Transverse colon (tissue), 4 donors: ENCODE measurements around the gene ACSS3. TPM values are rescaled to one million over a fixed set of nuclear protein-coding genes. Genes with fewer than 3 reads are reported as not detected.
"Not testable (repeated sequence)": the region's sequence is repeated elsewhere in the genome, so short reads cannot be mapped to it uniquely, and the experiment has no call there.

ENCODE experiments used
- DNase-seq: peaks from one replicate; pipeline ENCODE4 v3.0.0-alpha.2; 2019
- H3K27ac ChIP-seq, 4 donors: fragments of 200-600 bp; sonication (generic); 2 replicates each; pipeline ENCODE4 v1.5.1; 2016 to 2018; ENCODE audit warnings: inconsistent platforms in 4 of 4
- H3K27me3 ChIP-seq: fragments of 200-600 bp; sonication (generic); 2 replicates; pipeline ENCODE4 v1.5.1; 2017; ENCODE audit warnings: inconsistent platforms
- H3K36me3 ChIP-seq, 4 donors: fragments of 200-600 bp; sonication (generic); 2 replicates each; pipeline ENCODE4 v1.5.1; 2017 to 2019; ENCODE audit warnings: inconsistent platforms in 4 of 4
- H3K4me1 ChIP-seq, 4 donors: fragments of 200-600 bp; sonication (generic); 2 replicates each; pipeline ENCODE4 v1.5.1; 2017 to 2020; ENCODE audit warnings: inconsistent platforms in 4 of 4
- H3K4me3 ChIP-seq, 4 donors: fragments of 200-600 bp; sonication (generic); 1 replicate in 1 of 4; 2 replicates in 3 of 4; pipeline versions ENCODE4 v1.5.1 to v1.6.1; 2017 to 2019; ENCODE audit warnings: inconsistent platforms in 4 of 4
- H3K9me3 ChIP-seq, 2 donors: fragments of 200-600 bp; sonication (generic); 2 replicates each; pipeline ENCODE4 v1.5.1; 2017 to 2019; ENCODE audit warnings: inconsistent platforms in 2 of 2
- CTCF ChIP-seq, 5 experiments: fragments of 200-600 bp in 3 of 5; fragments of 450-650 bp in 2 of 5; sonication (generic) in 3 of 5; IDR thresholded peaks; 1 replicate in 2 of 5; 2 replicates in 3 of 5; pipeline ENCODE4 v1.5.1; 2016 to 2017; ENCODE audit warnings: antibody characterized with exemption in 5 of 5, inconsistent platforms in 3 of 5, mild to moderate bottlenecking in 2 of 5, moderate library complexity in 1 of 5
- EP300 ChIP-seq: sonication (generic); formaldehyde crosslinking; IDR thresholded peaks from one replicate; pipeline ENCODE4 v1.6.1; 2017; ENCODE audit warnings: antibody characterized with exemption, low read depth
- POLR2A ChIP-seq: fragments of 450-650 bp; IDR thresholded peaks from one replicate; pipeline ENCODE4 v1.6.1; 2016; ENCODE audit warnings: antibody characterized with exemption, mild to moderate bottlenecking, moderate library complexity
- POLR2AphosphoS5 ChIP-seq, 3 donors: sonication (generic); formaldehyde crosslinking; IDR thresholded peaks; one replicate each; pipeline ENCODE4 v1.6.1; 2016; ENCODE audit warnings: antibody characterized with exemption in 3 of 3
- WGBS, 2 donors: methylation state at CpG; one replicate each; pipeline ENCODE4 v1.1.5; 2018; ENCODE audit warnings: low coverage in 1 of 2; 5-methylcytosine and 5-hydroxymethylcytosine counted together
- in situ Hi-C, 4 donors: fragments of 200-750 bp; cut with MboI; loops; one replicate each; pipeline versions ENCODE4 v1.15.0 to v1.15.1; 2017; ENCODE audit warnings: low sequenced_read_pairs in 3 of 4, low pct_ligation_motif_present in 1 of 4, low pct_unique_long_range_greater_than_20kb in 1 of 4
- intact Hi-C: fragments of 100-400 bp; cut with DNase I; formaldehyde crosslinking; loops from one replicate; pipeline ENCODE4 v1.15.1; 2023; ENCODE audit warnings: low total_unique reads
- total RNA-seq, 4 donors: library from RNA; depleted of rRNA; stranded (reverse); fragments of >200 nt; gene quantifications; one replicate each; pipeline ENCODE4 v1.1.0, GENCODE V29; 2016

ACSS3 gene
- total RNA-seq, 4 donors from 2014 or later = 4.1 to 10.3 (median 8.0) TPM

GRCh38 chr12:81187686-81188085 is 109.8 kb downstream of the ACSS3 start:
- intact Hi-C loops = loop anchor here (2.0 kb wide), 1 partner anchor 65 kb away; no protein-coding TSS in a partner anchor
- H3K27me3 ChIP-seq = no peaks in the 10 kb centered on the region
- no peak for DNase-seq
- in situ Hi-C loops = no loop called here
- H3K4me1 ChIP-seq = no peaks in the 10 kb centered on the region
- TF ChIP-seq EP300 (no peak), POLR2A (no peak), CTCF (IDR thresholded peaks at IDR 0.05) (no peak), POLR2AphosphoS5 (IDR thresholded peaks at IDR 0.05) (no peak)
- no peak overlapping the region for H3K27ac ChIP-seq
- no peaks in the 10 kb centered on the region for H3K9me3 ChIP-seq
- H3K36me3 ChIP-seq = no peaks in the 10 kb centered on the region
- 93 to 94% methylated on average over 1 of the region's 1 CpG for WGBS, 2 donors
- H3K4me3 ChIP-seq = no peak overlapping the region

- Histone ChIP-seq H3K27me3 (no peaks in the 10 kb centered on the region), H3K4me1 (no peaks in the 10 kb centered on the region), H3K4me3 (no peak overlapping the region), H3K9me3 (no peaks in the 10 kb centered on the region), H3K27ac (no peak overlapping the region), H3K36me3 (no peaks in the 10 kb centered on the region)
- in situ Hi-C loops = no loop called here
- intact Hi-C loops = no loop called here
- TF ChIP-seq EP300 (no peak), CTCF (IDR thresholded peaks at IDR 0.05) (no peak), POLR2AphosphoS5 (IDR thresholded peaks at IDR 0.05) (no peak), POLR2A (no peak)
- DNase-seq = no peak
- 86 to 90% methylated on average over 2 to 3 of the region's 3 CpGs for WGBS, 2 donors
Observed at GRCh38 chr12:81196595-81196994, 118.7 kb downstream of the ACSS3 start.

GRCh38 chr12:81200561-81200960 is 122.7 kb downstream of the ACSS3 start:
- intact Hi-C loops, H3K27ac ChIP-seq, DNase-seq, in situ Hi-C loops, H3K9me3 ChIP-seq, H3K36me3 ChIP-seq, H3K4me3 ChIP-seq, H3K27me3 ChIP-seq: not testable (repeated sequence)
- WGBS, 2 donors = 68 to 75% methylated on average over 6 of the region's 6 CpGs
- H3K4me1 ChIP-seq = peaks cover 0 to 14% (median 4%) of the 10 kb centered on the region in 4 donors

- DNase-seq = no peak
- in situ Hi-C loops = no loop called here
- H3K36me3 ChIP-seq = no peaks in the 10 kb centered on the region
- WGBS, 2 donors = 7 to 21% methylated on average over 3 of the region's 3 CpGs
- peaks cover 5 to 29% (median 9%) of the 10 kb centered on the region in 4 donors for H3K4me1 ChIP-seq
- no peaks in the 10 kb centered on the region for H3K27me3 ChIP-seq
- no peak overlapping the region for H3K4me3 ChIP-seq
- intact Hi-C loops = no loop called here
- TF ChIP-seq EP300 (no peak), CTCF (IDR thresholded peaks at IDR 0.05) (no peak), POLR2A (no peak), POLR2AphosphoS5 (IDR thresholded peaks at IDR 0.05) (no peak)
- H3K9me3 ChIP-seq = no peaks in the 10 kb centered on the region
- no peak overlapping the region for H3K27ac ChIP-seq
Observed at GRCh38 chr12:81203671-81204204, 125.9 kb downstream of the ACSS3 start.

GRCh38 chr12:81205416-81205815 is 127.5 kb downstream of the ACSS3 start:
- 44 to 47% methylated on average over 1 of the region's 1 CpG for WGBS, 2 donors
- Histone ChIP-seq H3K27ac (no peak overlapping the region), H3K27me3 (no peaks in the 10 kb centered on the region), H3K4me1 (peaks cover 15 to 43% (median 20%) of the 10 kb centered on the region in 4 donors), H3K36me3 (no peaks in the 10 kb centered on the region), H3K9me3 (no peaks in the 10 kb centered on the region), H3K4me3 (no peak overlapping the region)
- DNase-seq = no peak
- no peak for TF ChIP-seq EP300
- no peak for TF ChIP-seq POLR2AphosphoS5 (IDR thresholded peaks at IDR 0.05)
- no peak for TF ChIP-seq CTCF (IDR thresholded peaks at IDR 0.05)
- TF ChIP-seq POLR2A = no peak
- intact Hi-C loops (no loop called here), in situ Hi-C loops (no loop called here)
